Aorta (tissue), 5 donors: ENCODE measurements around the gene LHFPL3. TPM values are rescaled to one million over a fixed set of nuclear protein-coding genes. Genes with fewer than 3 reads are reported as not detected.
"Not testable (repeated sequence)": the region's sequence is repeated elsewhere in the genome, so short reads cannot be mapped to it uniquely, and the experiment has no call there.

Experiments used
- ATAC-seq: fragments of 200-7000 bp; cut with Tn5 transposase; one replicate; pipeline ENCODE4 v1.9.1; 2022; ENCODE audit warnings: moderate library complexity; ENCODE audit not compliant: low FRiP score
- DNase-seq, 2 donors: peaks; one replicate each; pipeline ENCODE4 v3.0.0-alpha.2; 2020
- H3K27ac ChIP-seq, 2 donors: one replicate each; pipeline ENCODE4 v1.5.1; 2013; ENCODE audit warnings: low read length in 2 of 2, mild to moderate bottlenecking in 2 of 2, moderate library complexity in 2 of 2, control low read depth in 1 of 2, inconsistent platforms in 1 of 2, low read depth in 1 of 2
- H3K27me3 ChIP-seq, 2 donors: one replicate each; pipeline ENCODE4 v1.6.1; 2013; ENCODE audit warnings: control low read depth in 1 of 2, low read length in 1 of 2, mild to moderate bottlenecking in 1 of 2, moderate library complexity in 1 of 2; ENCODE audit not compliant: insufficient read depth in 2 of 2, control insufficient read depth in 1 of 2
- H3K36me3 ChIP-seq, 2 donors: one replicate each; pipeline ENCODE4 v1.6.1; 2013; ENCODE audit warnings: control low read depth in 1 of 2, low read length in 1 of 2, mild to moderate bottlenecking in 1 of 2; ENCODE audit not compliant: insufficient read depth in 2 of 2, control insufficient read depth in 1 of 2
- H3K4me1 ChIP-seq, 2 donors: one replicate each; pipeline ENCODE4 v1.6.1; 2013; ENCODE audit warnings: low read length in 2 of 2, control low read depth in 1 of 2, mild to moderate bottlenecking in 1 of 2, moderate library complexity in 1 of 2; ENCODE audit not compliant: insufficient read depth in 2 of 2, control insufficient read depth in 1 of 2
- H3K4me3 ChIP-seq, 2 donors: one replicate each; pipeline ENCODE4 v1.5.1; 2013; ENCODE audit warnings: low read length in 2 of 2, control low read depth in 1 of 2, mild to moderate bottlenecking in 1 of 2
- H3K9me3 ChIP-seq: one replicate; pipeline ENCODE4 v1.6.1; 2013; ENCODE audit warnings: mild to moderate bottlenecking, low read length; ENCODE audit not compliant: control insufficient read depth
- WGBS, 2 donors: extraction: QIAGEN DNeasy Blood & Tissue Kit; methylation state at CpG; one replicate each; pipeline ENCODE4 v1.1.7; 2013; 5-methylcytosine and 5-hydroxymethylcytosine counted together
- intact Hi-C, 2 donors: fragments of 100-400 bp; cut with DNase I; formaldehyde crosslinking; loops; one replicate each; pipeline versions ENCODE4 v1.14.2 to v1.15.0; 2022
- long read RNA-seq, 2 donors: library from polyadenylated mRNA; unstranded; transcript quantifications; one replicate each; pipeline ENCODE4 v2.0.0, GENCODE V29; 2020 to 2021
- polyA plus RNA-seq, 2 donors: library from polyadenylated mRNA; stranded (reverse); fragments of 200-250 nt; gene quantifications; one replicate each; pipeline ENCODE4 v1.2.3, GENCODE V29; 2013
- total RNA-seq, 2 donors: library from RNA; stranded (reverse); fragmentation: NEBNext Ultra II Directional; extraction: Animal tissue kit (Norgen Biotek cat#: 25700); gene quantifications; one replicate each; pipeline ENCODE4 v1.2.1, GENCODE V29; 2021
- donor health status: healthy with polysubstance abuse.
- donor health status: Bipolar disorder and iron deficiency.
- donor health status: DM: no; HTN: no; CAD: no.
- donor health status: DM: no; HTN: no; CAD: no.
- donor health status: DM: yes; HTN: yes; CAD: no.

The LHFPL3 gene
- total RNA-seq (not detected), polyA plus RNA-seq (not detected)
- long read RNA-seq, donor 1, result 0 reads
- long read RNA-seq, donor 2, partial matches to known transcripts, result 0 of 1 reads
- long read RNA-seq, donor 2, other reads (novel, unspliced or antisense), result 1 of 1 reads

DNA sequence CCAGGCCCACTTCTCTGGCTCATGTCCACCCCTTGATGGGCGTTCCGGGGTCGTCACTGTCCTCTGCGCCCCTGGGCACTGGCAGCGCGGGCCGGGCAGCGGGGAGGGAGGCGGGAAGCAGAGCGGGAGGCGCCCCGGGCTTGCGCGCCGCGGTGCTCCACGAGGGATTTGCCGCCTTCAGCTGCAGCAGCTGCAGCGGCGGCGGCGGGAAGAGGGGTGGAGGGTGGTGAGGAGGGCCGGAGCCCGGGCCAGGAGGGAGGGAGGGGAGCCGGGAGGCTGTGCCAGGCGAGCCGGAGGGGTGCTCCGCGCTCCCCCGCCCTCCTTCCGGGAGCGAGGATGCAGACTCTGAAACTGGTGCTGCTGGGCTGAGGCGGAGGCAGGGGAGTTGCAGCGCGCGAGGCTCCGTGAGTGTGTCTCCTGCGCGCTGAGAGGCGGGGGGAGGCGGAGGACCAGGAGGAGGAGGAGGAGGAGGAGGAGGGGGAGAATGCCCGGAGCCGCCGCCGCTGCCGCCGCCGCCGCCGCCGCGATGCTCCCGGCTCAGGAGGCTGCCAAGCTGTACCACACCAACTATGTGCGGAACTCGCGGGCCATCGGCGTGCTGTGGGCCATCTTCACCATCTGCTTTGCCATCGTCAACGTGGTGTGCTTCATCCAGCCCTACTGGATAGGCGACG is at the start of gene LHFPL3:
Gene LHFPL3, plus strand, starts transcription at position 308 of the 674 bp plus-strand sequence.
- H3K4me1 ChIP-seq, result no peaks in the 10 kb centered on the region
- intact Hi-C loops, result no loop called here
- H3K27me3 ChIP-seq, result no peaks in the 10 kb centered on the region
- peak within 1 kb of the TSS in 1 of 2 donors; percentile 2 for H3K4me3 ChIP-seq
- H3K27ac ChIP-seq, result no peak within 1 kb of the TSS
- ATAC-seq (peak; percentile 36), DNase-seq (peak in 1 of 2 donors; percentile 63)
- WGBS, 2 donors, result 1% methylated on average over 42 to 62 of the region's 62 CpGs
- H3K36me3 ChIP-seq, result no peaks in the 10 kb centered on the region
- H3K9me3 ChIP-seq, result no peaks in the 10 kb centered on the region

DNA sequence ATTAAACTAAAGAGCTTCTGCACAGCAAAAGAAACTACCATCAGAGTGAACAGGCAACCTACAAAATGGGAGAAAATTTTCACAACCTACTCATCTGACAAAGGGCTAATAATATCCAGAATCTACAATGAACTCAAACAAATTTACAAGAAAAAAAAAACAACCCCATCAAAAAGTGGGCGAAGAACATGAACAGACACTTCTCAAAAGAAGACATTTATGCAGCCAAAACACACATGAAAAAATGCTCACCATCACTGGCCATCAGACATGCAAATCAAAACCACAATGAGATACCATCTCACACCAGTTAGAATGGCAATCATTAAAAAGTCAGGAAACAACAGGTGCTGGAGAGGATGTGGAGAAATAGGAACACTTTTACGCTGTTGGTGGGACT is 46.7 kb upstream of the LHFPL3 start:
- H3K4me1 ChIP-seq, DNase-seq, H3K27ac ChIP-seq, ATAC-seq, H3K9me3 ChIP-seq, H3K27me3 ChIP-seq, intact Hi-C loops, H3K36me3 ChIP-seq, H3K4me3 ChIP-seq: not testable (repeated sequence)
- whole genome bisulfite sequencing, 2 donors, result 79 to 84% methylated on average over 1 of the region's 2 CpGs

DNA sequence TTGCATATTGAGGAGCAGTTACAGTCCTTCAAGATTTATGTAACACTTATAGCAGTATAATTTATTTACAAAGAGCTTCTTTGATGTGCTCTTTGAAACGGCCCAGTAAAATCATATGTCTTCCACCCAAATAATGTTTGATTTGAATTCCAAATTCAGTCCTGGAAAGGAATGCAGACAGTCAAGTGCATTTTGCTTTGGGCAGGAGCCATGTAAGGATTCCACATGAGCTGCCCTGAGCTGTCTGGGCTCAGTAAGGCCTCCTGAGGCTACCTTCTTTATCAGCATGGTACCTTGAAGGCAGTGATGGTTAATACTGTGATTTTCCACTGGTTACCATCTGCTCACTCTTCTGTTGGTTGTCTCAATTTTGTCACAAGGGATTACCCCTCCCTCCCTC is 41.6 kb upstream of the LHFPL3 start:
- no peak for ATAC-seq
- intact Hi-C loops, result no loop called here
- whole genome bisulfite sequencing, 2 donors, result 30 to 45% methylated on average over 1 of the region's 1 CpG

DNA sequence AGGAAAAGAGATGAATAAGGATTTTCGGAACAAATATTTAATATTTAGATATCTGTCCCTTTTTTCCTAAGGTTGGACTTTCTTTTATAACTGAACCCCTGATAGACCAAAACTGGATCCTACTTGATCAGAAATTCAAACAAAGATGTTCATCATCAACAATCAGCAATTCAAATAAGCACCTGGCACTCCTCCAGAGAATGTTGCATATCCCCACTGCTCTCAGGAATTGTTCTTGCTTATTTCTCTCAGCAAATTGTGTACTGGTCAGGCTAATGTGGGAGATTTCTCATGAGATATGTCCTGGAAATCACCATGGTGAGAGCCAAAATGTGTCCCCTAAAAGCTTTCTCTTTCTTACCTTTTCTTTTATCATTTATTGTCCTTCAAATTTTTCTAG is 40.3 kb upstream of the LHFPL3 start:
- DNase-seq (no peak), ATAC-seq (no peak)
- H3K4me3 ChIP-seq, result no peak overlapping the region
- H3K36me3 ChIP-seq, result no peaks in the 10 kb centered on the region
- intact Hi-C loops, result no loop called here
- no peaks in the 10 kb centered on the region for H3K27me3 ChIP-seq
- WGBS, 2 donors, result 94 to 96% methylated on average over 1 of the region's 1 CpG
- H3K4me1 ChIP-seq, result no peaks in the 10 kb centered on the region
- no peak overlapping the region for H3K27ac ChIP-seq
- no peaks in the 10 kb centered on the region for H3K9me3 ChIP-seq

More for the DNA sequence above, 41.6 kb upstream of the LHFPL3 start:
- H3K9me3 ChIP-seq, result no peaks in the 10 kb centered on the region
- no peak overlapping the region for H3K27ac ChIP-seq
- H3K4me3 ChIP-seq, result no peak overlapping the region
- H3K4me1 ChIP-seq, result no peaks in the 10 kb centered on the region
- H3K27me3 ChIP-seq, result no peaks in the 10 kb centered on the region
- H3K36me3 ChIP-seq, result no peaks in the 10 kb centered on the region
- DNase-seq, result no peak

DNA sequence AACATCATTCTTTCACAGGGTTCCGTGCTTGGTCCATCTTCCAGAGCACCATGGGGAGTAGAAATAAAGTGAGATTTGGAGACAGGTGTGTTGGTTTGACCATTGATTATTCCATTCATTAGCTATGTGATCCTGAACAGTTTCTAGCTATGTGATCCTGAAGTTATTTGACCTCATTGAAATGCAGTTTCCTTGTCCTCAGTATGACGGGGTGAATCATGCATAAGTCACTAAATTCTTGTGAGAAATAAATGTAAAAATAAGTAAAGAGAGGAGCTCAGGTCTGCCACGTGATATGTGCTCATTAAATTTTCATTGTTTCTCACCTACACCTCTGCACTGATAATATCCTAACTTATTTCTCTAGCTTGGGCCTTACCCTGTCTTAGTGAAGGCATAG is 34.1 kb upstream of the LHFPL3 start:
- 59 to 62% methylated on average over 3 of the region's 3 CpGs for WGBS, 2 donors
- no peak overlapping the region for H3K4me3 ChIP-seq
- no peaks in the 10 kb centered on the region for H3K4me1 ChIP-seq
- intact Hi-C loops, result no loop called here
- DNase-seq (no peak), ATAC-seq (no peak)
- no peak overlapping the region for H3K27ac ChIP-seq
- no peaks in the 10 kb centered on the region for H3K27me3 ChIP-seq
- no peaks in the 10 kb centered on the region for H3K9me3 ChIP-seq
- no peaks in the 10 kb centered on the region for H3K36me3 ChIP-seq

DNA sequence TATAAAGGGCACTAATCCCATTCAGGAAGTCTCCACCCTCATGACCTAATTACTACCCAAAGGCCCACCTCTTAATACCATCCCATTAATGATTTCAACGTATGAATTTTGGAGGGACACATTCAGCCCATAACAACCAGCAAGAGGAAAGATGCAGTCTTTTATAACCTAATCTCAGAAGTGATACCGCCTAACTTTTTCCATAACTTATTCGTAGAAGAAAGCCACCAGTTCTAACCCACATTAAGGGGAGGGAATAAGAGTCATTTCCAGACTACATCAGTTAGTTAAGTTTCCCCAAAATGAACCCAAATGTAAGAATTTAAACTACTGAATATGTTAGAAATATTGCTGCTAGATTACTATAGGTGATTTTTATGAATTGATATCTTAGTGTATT is 32.1 kb upstream of the LHFPL3 start:
- no peak overlapping the region for H3K4me3 ChIP-seq
- DNase-seq, result no peak
- peaks cover 0 to 1% of the 10 kb centered on the region in 2 donors for H3K27me3 ChIP-seq
- intact Hi-C loops, result no loop called here
- ATAC-seq, result no peak
- H3K36me3 ChIP-seq, result no peaks in the 10 kb centered on the region
- H3K4me1 ChIP-seq, result no peaks in the 10 kb centered on the region
- WGBS, 2 donors, result 66 to 84% methylated on average over 3 of the region's 3 CpGs
- H3K9me3 ChIP-seq, result no peaks in the 10 kb centered on the region
- no peak overlapping the region for H3K27ac ChIP-seq

DNA sequence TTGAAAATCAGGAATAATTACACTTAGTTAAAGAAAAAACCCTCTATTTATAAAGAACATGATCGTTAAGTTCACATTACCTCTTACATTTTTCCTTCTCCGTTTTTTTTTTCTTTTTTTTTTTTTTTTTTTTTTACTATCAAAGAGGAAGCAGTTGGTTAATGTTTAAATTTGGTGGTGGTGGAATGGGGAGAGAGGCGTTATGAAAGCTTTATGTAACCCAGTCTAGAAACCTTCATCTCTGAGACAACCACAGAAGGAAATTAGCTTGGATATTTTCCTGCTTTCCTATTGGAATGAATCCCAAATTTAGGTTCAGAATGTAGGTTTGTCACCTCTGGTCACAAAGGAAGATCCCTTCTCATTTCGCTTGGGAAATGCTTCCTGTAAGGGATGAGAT is 31.5 kb upstream of the LHFPL3 start:
- Histone ChIP-seq H3K36me3 (no peaks in the 10 kb centered on the region), H3K27me3 (peaks cover 0 to 1% of the 10 kb centered on the region in 2 donors), H3K27ac (no peak overlapping the region), H3K4me1 (no peaks in the 10 kb centered on the region), H3K4me3 (no peak overlapping the region), H3K9me3 (no peaks in the 10 kb centered on the region)
- no peak for DNase-seq
- ATAC-seq, result no peak
- WGBS, 2 donors, result 68% methylated on average over 4 of the region's 4 CpGs
- intact Hi-C loops, result no loop called here

DNA sequence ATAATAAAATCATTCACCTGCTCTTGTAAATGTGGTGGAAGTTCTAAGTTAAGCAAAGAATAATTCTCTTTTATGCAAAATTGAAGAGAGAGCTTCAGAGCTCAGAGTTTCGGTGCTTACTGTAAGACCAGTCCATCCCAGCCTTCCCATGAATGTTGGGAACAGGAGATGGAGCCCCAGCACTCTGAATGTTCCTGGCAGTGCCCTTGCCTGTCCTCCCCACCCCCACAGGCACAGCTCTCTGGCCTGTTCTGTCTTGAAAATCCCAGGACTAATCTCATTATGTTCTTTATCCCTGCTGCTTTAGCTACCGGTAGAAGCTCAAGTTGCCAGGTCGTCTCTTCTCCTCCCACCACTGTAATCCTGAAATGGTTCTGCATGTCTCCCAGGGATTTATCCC is 29.1 kb upstream of the LHFPL3 start:
- Histone ChIP-seq H3K9me3 (no peaks in the 10 kb centered on the region), H3K27ac (no peak overlapping the region), H3K36me3 (no peaks in the 10 kb centered on the region), H3K4me1 (no peaks in the 10 kb centered on the region), H3K27me3 (peaks cover 0 to 1% of the 10 kb centered on the region in 2 donors), H3K4me3 (no peak overlapping the region)
- intact Hi-C loops, result no loop called here
- DNase-seq, result no peak
- 66 to 69% methylated on average over 3 of the region's 3 CpGs for WGBS, 2 donors
- ATAC-seq, result no peak

DNA sequence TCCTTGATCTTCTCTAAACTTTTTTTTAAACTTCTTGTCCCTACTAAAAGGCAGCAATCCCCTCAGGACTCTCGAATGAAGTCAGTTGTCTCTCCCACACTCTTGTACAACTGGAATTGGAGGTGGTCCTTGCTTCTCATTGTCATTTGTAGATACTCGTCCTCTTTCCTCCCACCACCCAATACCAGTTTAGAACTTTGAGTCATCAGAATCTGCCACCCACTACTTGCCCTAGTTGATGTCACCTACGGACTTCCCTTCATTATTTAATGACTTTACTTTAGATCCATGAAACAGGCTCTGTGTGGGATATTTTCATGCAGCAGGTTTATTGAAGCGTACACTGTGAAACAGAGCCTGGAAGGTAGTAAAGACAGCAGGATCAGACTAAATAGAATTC is 28.6 kb upstream of the LHFPL3 start:
- Histone ChIP-seq H3K36me3 (no peaks in the 10 kb centered on the region), H3K9me3 (no peaks in the 10 kb centered on the region), H3K27ac (no peak overlapping the region), H3K4me1 (no peaks in the 10 kb centered on the region), H3K27me3 (peaks cover 0 to 1% of the 10 kb centered on the region in 2 donors), H3K4me3 (no peak overlapping the region)
- ATAC-seq (no peak), DNase-seq (no peak)
- intact Hi-C loops, result no loop called here
- WGBS, 2 donors, result 40 to 47% methylated on average over 4 of the region's 4 CpGs
